Breast epithelium (tissue), 3 donors: Measurements from ENCODE around the gene GCDH.

Source experiments
- CTCF ChIP-seq, 3 donors: fragments of 450-650 bp; IDR thresholded peaks; one replicate each; pipeline ENCODE4 v1.5.1; 2016 to 2017; ENCODE audit warnings: antibody characterized with exemption in 3 of 3, mild to moderate bottlenecking in 3 of 3, moderate library complexity in 3 of 3
- POLR2A ChIP-seq: fragments of 450-650 bp; IDR thresholded peaks from one replicate; pipeline ENCODE4 v1.6.1; 2016; ENCODE audit warnings: antibody characterized with exemption, mild to moderate bottlenecking, moderate library complexity
- POLR2AphosphoS5 ChIP-seq, 3 donors: sonication (generic); formaldehyde crosslinking; IDR thresholded peaks; one replicate each; pipeline ENCODE4 v1.6.1; 2017; ENCODE audit warnings: antibody characterized with exemption in 3 of 3

- TF ChIP-seq CTCF (IDR thresholded peaks at IDR 0.05) (no peak), POLR2A (no peak), POLR2AphosphoS5 (IDR thresholded peaks at IDR 0.05) (no peak)
Measured at GRCh38 chr19:12865746-12866415, 25.1 kb upstream of the GCDH start.
